Uterus (tissue), 4 donors: Measurements from ENCODE around the gene INPP1. TPM values are rescaled to one million over a fixed set of nuclear protein-coding genes. Genes with fewer than 3 reads are reported as not detected.
A peak's percentile ranks its signal among the peaks of the same experiment; 100 is the strongest.

Source experiments
- DNase-seq, 2 donors: peaks; one replicate each; pipeline ENCODE4 v3.0.0-alpha.2; 2019 to 2020
- H3K27ac ChIP-seq, 2 donors: fragments of 200-600 bp; sonication (generic); 1 replicate in 1 of 2; 2 replicates in 1 of 2; pipeline ENCODE4 v1.5.1; 2016 to 2018
- H3K27me3 ChIP-seq, 2 donors: fragments of 200-600 bp; sonication (generic); one replicate each; pipeline ENCODE4 v1.5.1; 2018 to 2019; ENCODE audit warnings: control low read depth in 1 of 2
- H3K36me3 ChIP-seq, 2 donors: fragments of 200-600 bp; sonication (generic); one replicate each; pipeline ENCODE4 v1.5.1; 2019; ENCODE audit warnings: control low read depth in 1 of 2
- H3K4me1 ChIP-seq, 2 donors: fragments of 200-600 bp; sonication (generic); one replicate each; pipeline ENCODE4 v1.5.1; 2018 to 2019; ENCODE audit warnings: control low read depth in 1 of 2
- H3K4me3 ChIP-seq, 2 donors: fragments of 200-600 bp; sonication (generic); 1 replicate in 1 of 2; 2 replicates in 1 of 2; pipeline ENCODE4 v1.5.1; 2018 to 2019; ENCODE audit warnings: mild to moderate bottlenecking in 1 of 2
- H3K9me3 ChIP-seq, 2 donors: fragments of 200-600 bp; sonication (generic); one replicate each; pipeline ENCODE4 v1.5.1; 2019; ENCODE audit warnings: control low read depth in 1 of 2
- POLR2A ChIP-seq, 2 donors: fragments of 450-650 bp; IDR thresholded peaks; one replicate each; pipeline ENCODE4 v1.6.1; 2016; ENCODE audit warnings: antibody characterized with exemption in 2 of 2, mild to moderate bottlenecking in 1 of 2, moderate library complexity in 1 of 2
- intact Hi-C: fragments of 100-400 bp; cut with DNase I; formaldehyde crosslinking; loops from one replicate; pipeline ENCODE4 v1.15.1; 2023; ENCODE audit warnings: low total_unique reads
- total RNA-seq, 4 donors: library from RNA; depleted of rRNA in 3 of 4; stranded (reverse); fragments of >200 nt in 3 of 4; gene quantifications; one replicate each; pipeline versions ENCODE4 v1.1.0 to v1.2.4, GENCODE V29; 2014 to 2023
- TF ChIP-seq, protein P1 (sequence below), 4 experiments: fragments of 200-600 bp in 2 of 4; fragments of 450-650 bp in 2 of 4; sonication (generic) in 2 of 4; IDR thresholded peaks; one replicate each; pipeline ENCODE4 v1.5.1; 2016 to 2019; ENCODE audit warnings: antibody characterized with exemption in 4 of 4, mild to moderate bottlenecking in 2 of 4, moderate library complexity in 1 of 4
- donor health status: DM: yes; HTN: yes; CAD: no.

INPP1 gene
- total RNA-seq, 4 donors from 2014 or later: 2.1 to 40.2 (median 23.5) TPM

DNA sequence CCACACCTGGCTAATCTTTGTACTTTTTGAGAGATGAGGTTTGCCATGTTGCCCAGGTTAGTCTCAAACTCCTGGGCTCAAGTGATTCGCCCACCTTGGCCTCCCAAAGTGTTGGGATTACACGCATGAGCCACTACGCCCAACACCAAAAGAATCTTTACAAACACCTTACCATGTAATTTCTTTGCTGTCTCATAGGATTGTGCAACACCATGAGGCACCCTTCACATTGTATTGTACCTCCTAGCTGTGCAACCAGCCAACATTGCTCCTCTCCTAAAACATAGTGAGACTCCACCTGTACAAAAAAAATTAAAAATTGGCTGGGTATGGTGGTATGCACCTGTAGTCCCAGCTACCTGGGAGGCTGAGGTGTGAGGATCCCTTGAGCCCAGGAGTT, 61.7 kb downstream of the INPP1 start:
- intact Hi-C loops: no loop called here
- DNase-seq: no peak
- Histone ChIP-seq H3K27ac (no peak overlapping the region), H3K27me3 (no peaks in the 10 kb centered on the region), H3K4me1 (no peaks in the 10 kb centered on the region), H3K9me3 (no peaks in the 10 kb centered on the region), H3K4me3 (no peak overlapping the region), H3K36me3 (no peaks in the 10 kb centered on the region)
- TF ChIP-seq, protein P1, sequence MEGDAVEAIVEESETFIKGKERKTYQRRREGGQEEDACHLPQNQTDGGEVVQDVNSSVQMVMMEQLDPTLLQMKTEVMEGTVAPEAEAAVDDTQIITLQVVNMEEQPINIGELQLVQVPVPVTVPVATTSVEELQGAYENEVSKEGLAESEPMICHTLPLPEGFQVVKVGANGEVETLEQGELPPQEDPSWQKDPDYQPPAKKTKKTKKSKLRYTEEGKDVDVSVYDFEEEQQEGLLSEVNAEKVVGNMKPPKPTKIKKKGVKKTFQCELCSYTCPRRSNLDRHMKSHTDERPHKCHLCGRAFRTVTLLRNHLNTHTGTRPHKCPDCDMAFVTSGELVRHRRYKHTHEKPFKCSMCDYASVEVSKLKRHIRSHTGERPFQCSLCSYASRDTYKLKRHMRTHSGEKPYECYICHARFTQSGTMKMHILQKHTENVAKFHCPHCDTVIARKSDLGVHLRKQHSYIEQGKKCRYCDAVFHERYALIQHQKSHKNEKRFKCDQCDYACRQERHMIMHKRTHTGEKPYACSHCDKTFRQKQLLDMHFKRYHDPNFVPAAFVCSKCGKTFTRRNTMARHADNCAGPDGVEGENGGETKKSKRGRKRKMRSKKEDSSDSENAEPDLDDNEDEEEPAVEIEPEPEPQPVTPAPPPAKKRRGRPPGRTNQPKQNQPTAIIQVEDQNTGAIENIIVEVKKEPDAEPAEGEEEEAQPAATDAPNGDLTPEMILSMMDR (IDR thresholded peaks at IDR 0.05): no peak
- TF ChIP-seq POLR2A (IDR thresholded peaks at IDR 0.05): no peak

DNA sequence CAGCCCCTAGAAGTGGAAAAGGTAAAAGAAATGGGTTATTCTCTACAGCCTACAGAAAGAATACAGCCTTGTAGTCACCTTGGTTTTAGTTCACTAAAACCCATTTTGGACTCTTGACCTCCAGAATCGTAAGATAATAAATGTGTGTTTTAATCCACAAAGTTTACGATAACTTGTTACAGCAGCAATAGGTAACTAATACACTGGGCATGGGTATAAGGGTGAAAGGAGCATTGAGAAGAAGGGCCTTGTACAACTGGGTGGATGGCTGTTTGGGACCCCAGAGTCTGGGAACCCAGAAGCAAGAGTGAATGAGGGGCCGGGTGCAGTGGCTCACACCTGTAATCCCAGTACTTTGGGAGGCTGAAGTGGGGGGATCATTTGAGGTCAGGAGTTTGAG, 62.6 kb downstream of the INPP1 start:
- Histone ChIP-seq H3K4me3 (no peak overlapping the region), H3K4me1 (no peaks in the 10 kb centered on the region), H3K36me3 (no peaks in the 10 kb centered on the region), H3K9me3 (no peaks in the 10 kb centered on the region), H3K27ac (no peak overlapping the region), H3K27me3 (no peaks in the 10 kb centered on the region)
- intact Hi-C loops: no loop called here
- TF ChIP-seq, protein P1 (IDR thresholded peaks at IDR 0.05): no peak
- TF ChIP-seq POLR2A (IDR thresholded peaks at IDR 0.05): no peak
- no peak for DNase-seq

DNA sequence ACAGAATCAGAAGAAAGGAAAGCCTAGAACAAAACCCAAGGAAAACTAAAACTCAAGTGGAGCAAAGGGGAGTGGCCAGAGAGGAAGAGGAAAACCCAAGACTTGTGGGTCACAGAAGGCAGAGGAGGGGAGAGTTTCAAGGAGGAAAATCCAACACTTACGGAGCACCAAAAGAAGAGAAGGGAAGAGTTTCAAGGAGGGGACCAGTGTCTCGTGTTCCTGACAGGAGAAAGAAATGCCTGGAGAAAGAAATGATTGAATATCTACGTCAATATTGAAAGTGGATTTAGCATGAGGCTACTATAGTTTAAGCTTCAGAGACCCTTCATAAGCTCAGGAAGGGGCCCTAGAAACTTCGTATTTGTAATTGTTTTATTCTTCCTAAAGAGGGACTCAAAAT, 63.4 kb downstream of the INPP1 start:
- Histone ChIP-seq H3K27me3 (no peaks in the 10 kb centered on the region), H3K4me3 (no peak overlapping the region), H3K36me3 (no peaks in the 10 kb centered on the region), H3K9me3 (no peaks in the 10 kb centered on the region), H3K27ac (no peak overlapping the region), H3K4me1 (no peaks in the 10 kb centered on the region)
- TF ChIP-seq, protein P1 (IDR thresholded peaks at IDR 0.05): no peak
- TF ChIP-seq POLR2A (IDR thresholded peaks at IDR 0.05): no peak
- intact Hi-C loops: no loop called here
- no peak for DNase-seq

DNA sequence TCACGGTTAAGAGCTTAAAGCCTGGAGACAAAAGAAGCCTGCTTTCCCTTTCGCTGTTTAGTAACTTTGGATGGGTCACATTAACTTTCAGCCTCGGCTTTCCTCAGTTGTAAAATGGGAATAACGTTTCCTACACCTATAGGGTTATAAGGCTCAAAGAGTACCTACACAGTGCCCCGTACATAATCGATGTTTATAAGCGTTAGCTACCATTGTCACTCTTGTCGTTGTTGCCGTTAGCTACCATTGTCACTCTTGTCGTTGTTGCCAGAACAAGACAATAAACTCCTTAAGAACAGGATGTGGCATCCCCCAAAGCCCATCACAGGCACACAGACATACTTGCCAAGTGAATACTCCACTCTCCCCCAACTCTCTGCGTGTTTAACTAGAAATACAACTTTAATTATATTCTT, 63.9 kb downstream of the INPP1 start:
- no peak for TF ChIP-seq POLR2A (IDR thresholded peaks at IDR 0.05)
- TF ChIP-seq, protein P1 (IDR thresholded peaks at IDR 0.05): no peak
- H3K4me3 ChIP-seq: peak overlapping the region; percentile 51 to 87
- peak overlapping the region; percentile 80 to 81 for H3K27ac ChIP-seq
- H3K4me1 ChIP-seq: no peaks in the 10 kb centered on the region
- no peaks in the 10 kb centered on the region for H3K27me3 ChIP-seq
- H3K36me3 ChIP-seq: no peaks in the 10 kb centered on the region
- DNase-seq: no peak
- intact Hi-C loops: no loop called here
- H3K9me3 ChIP-seq: no peaks in the 10 kb centered on the region

DNA sequence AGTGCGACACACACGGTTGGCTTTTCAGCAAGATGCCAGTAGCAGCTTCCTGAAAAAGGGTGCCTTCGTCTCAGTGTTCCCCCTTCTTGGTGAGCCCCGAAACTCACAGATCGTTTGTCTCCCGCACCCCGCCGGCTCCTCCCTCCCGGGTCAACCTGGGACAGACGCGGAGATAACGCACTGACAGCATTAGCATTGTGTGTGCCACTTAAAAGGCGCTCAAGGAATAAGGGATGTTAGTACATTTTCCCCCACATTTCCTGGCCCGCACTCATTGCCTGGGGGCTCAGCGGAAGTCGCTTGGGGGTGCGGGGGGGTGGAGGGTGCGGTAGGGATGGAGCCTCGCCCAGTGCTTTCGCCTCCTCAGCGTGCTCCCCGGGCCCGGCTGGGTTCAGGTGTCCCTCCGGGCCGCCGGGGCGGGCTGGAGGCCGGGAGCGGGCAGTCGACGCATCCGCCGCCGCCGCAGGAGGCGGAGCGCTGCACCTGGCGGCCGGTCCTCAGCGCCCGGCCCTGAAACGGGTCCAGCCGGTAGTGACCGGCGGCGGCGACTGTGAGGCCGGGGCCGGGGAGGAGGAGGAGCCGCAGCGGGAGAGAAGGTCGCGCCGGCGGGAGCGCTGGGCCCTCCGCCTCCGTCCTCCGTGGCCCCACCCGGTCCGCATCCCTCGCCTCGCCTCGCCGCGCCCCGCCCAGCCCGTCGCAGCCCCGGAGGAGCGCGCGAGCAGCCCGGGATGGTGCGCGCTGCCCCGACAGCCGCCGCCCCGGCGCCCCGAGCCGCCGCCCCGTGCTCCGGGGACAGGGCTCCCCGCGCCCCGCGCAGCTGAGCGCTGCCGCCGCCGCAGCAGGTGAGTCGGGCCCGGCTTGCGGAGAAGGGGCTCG, 64.5 kb downstream of the INPP1 start, which contains the start of gene MFSD6:
MFSD6 (plus strand) TSS at position 694 of the 876 bp plus-strand sequence. CDS start 27,675 bp downstream, outside the sequence.
- DNase-seq: peak; percentile 28 to 52
- TF ChIP-seq, protein P1 (IDR thresholded peaks at IDR 0.05): peak in 1 of 4 experiments; percentile 26
- TF ChIP-seq POLR2A (IDR thresholded peaks at IDR 0.05): peak in 1 of 2 donors; percentile 51
- no peaks in the 10 kb centered on the region for H3K9me3 ChIP-seq
- H3K36me3 ChIP-seq: no peaks in the 10 kb centered on the region
- peak within 1 kb of the TSS; percentile 80 to 81 for H3K27ac ChIP-seq
- intact Hi-C loops: no loop called here
- H3K4me1 ChIP-seq: no peaks in the 10 kb centered on the region
- H3K27me3 ChIP-seq: no peaks in the 10 kb centered on the region
- peak within 1 kb of the TSS; percentile 51 to 87 for H3K4me3 ChIP-seq
